Measurements from ENCODE around the gene CDRT4.

CDRT4 gene

DNA sequence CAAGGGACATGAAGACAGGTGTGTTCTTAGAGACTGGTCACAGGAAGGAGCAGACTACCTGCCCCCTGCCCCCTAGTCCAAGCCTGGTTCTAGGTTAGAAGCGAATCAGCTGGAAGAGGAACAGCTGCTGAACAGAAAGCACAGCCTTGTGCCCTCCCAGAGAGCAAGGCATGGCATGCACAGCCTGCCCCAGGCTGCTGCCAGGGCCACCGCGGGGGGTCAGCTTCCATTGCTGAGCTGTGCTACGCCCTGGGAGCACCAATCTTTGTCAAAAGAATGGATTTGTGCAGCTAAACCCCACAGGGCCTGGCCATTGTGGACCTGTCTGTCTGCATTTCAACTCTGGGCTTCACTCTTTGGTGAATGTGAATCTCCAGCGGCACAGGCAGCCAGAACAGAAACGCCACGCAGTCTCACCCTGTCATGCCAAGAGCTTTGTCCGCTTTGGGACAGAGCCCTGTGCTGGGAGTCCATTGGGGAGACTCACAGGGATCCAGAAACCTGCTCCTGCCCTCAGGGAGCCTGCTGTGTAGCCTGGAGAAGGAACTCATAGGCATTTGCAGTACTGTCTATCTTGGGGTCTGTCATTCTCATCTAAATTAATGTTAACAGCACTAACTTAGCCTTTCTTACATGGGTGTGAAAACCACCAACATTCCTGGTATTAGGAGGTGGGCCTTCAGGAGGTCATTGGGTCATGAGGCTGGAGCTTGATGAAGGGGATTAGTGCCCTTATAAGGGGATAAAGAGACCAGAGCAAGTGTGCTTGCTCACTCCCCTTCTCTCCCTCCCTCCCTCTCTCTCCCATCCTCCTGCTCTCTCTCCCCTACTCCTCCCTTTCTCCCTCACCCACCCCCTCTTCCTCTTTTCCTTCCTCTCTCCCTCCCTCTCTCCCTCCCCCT lies 25.6 kb upstream of the CDRT4 start:
- no peak for DNase-seq (ENCODE audit: low read depth)

- DNase-seq (ENCODE audit: low read depth): no peak
These were observed 24.8 kb upstream of the CDRT4 start for GRCh38 chr17:15492186-15492585.

DNA sequence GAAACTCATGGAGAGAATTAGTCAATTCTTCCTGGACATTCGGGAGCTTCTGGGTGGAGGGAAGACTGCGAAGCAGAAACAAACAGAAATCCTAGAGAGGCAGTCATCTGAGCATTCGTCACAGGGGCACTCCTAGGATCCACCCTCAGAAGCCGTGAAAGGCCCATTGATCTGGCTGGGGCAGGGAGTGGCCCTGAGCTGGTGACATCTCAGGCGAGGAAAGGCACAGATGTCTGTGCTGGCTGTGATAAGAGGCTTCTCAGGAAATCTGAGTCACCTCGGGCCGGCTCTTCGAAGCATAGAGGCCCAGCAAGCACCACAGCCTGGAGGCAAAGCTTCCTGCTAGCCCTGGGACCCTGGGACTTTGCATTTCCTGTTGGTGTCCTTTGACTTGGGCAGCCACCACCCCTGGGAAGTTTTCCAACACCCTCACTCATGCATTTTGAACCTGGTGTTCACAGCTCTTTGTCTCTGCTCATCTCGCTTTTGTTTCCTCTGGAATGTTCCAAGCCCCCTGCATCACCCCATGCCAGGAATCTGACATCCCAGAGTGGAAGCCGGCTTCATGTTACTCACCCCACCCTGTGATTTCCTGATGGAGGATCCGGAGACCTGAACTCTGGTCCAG lies 23.3 kb upstream of the CDRT4 start:
- DNase-seq (ENCODE audit: low read depth): no peak

DNA sequence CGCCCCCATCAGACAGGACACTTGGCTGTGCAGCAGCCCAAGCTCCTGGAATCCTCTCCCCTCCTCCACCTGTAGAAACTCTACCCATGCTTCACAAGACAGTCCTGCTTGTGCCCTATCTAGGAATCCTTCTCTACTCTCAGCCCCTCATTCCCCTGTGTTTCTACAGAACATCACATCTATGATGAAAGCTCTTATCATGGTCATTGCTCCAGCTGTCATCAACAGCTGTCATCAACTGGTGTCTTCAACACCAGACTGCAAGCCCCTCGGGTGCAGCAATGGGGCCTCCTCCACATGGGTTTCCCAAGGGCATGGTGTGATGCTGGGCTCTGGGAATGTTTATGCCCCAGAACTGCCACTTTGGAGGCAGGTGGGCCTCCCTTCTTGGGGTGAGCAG lies 21.1 kb upstream of the CDRT4 start:
- no peak for DNase-seq (ENCODE audit: low read depth)

DNA sequence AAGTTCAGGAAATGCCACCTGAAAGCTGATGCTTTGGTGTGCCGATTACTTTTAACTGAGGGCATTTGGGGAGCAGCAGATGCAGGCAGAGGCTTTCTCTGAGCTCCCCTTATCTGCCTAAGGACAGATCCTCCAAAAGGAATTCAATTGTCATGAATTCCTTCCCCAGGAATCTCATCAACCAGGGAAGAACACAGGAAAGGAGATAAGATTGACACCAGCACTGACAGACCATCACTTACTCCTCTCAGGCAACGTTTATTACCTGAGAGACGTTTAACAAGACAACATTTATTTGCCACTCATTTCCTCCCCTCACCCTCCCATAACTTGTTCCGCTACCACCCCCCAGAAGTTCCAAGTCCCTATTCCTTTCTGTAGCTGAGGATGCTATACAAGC lies 17.6 kb upstream of the CDRT4 start:
- no peak for DNase-seq (ENCODE audit: low read depth)

DNA sequence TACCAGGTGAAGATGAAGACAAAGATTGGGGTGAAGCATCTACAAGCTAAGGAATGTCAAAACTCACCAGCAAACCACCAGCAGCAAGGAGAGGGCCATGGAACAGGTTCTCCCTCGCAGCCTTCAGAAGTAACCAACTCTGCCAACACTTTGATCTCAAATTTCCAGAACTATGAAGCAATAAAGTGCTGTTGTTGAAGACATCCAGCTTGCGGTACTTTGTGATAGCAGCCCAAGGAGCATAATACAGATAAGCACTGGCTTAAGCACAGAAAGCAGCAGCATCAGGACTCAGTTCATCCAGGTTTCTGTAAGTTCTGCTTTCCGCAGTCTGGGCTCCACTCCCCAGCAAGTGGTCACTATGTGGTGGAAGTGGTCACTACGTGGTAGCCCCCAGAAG lies 16.0 kb upstream of the CDRT4 start:
- no peak for DNase-seq (ENCODE audit: low read depth)

- no peak for DNase-seq (ENCODE audit: low read depth)
These were observed 15.1 kb upstream of the CDRT4 start for GRCh38 chr17:15482476-15482875.

DNA sequence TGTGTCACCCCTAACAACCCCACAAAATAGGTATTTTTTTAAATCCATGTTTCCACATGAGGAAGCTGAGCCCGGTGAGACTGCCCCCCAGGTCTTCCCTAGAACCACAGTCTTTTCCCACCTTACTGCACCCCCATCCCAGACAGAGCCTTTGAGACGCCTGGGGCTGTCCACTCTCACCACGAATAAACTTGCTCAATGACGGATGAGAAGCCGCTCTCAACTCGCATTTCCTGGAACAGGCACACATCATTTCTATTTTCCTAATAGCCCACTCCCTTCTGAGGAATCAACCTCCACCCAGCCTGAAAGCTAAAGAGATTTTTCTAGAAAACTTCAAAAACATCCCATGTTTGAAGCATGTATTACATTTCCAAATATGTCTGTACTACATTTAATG lies 14.1 kb upstream of the CDRT4 start:
- no peak for DNase-seq (ENCODE audit: low read depth)

- DNase-seq (ENCODE audit: low read depth): no peak
These were observed 12.8 kb upstream of the CDRT4 start for GRCh38 chr17:15480204-15480603.

DNA sequence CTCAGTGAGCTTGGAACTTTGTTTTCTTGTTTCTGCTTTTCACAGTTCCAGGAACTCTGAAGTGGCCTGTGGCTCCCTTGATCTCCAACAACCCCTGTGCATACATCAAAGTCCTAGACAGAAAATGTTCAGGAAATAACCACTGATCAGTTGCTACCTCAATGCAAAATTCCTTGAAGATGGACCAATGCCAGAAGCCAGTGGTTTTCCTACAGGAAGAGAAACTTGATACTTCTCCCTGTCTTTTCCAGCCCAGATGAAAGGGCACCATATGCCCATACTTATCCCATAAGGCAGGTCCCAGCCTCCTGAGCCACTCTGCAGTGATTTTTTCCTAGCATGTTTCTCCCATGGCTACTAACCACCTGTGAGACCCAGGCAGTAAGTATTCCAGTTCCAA lies 12.3 kb upstream of the CDRT4 start:
- no peak for DNase-seq (ENCODE audit: low read depth)

GRCh38 chr17:15478845-15479244 lies 11.4 kb upstream of the CDRT4 start:
- no peak for DNase-seq (ENCODE audit: low read depth)

DNA sequence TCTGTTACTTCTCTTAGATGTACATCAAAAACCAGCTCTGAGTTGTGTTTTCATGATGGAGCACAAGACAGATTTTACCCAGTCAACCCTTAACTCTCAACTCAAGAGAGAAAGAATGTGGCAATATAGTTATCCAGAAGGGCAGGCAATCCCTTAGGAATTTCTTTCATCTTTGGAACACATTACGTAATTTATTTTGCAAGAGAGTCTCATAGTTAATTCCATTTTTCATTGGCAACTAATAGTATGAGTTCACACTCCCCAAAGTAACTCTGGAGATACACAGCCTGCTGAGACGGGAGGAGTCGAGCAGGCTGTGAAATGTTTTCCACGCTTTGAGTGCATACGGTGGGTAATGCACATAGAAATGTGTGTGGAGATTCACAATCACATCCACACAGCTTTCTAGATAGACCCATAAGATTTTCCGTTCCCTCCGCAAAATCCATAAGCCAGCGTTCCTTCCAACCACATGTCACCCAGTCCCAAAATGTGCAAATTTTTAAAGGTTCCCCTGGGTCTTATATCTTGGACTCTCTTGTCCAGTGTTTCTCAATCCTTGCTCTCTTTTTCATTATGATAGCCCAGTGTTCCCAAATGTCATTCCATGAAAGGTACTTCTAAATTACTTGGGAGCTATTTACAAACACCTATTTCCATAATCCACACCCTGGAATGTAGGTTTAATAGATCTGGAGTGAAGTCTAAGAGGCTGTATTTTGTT lies 8.4 kb upstream of the CDRT4 start:
- no peak for DNase-seq (ENCODE audit: low read depth)

DNA sequence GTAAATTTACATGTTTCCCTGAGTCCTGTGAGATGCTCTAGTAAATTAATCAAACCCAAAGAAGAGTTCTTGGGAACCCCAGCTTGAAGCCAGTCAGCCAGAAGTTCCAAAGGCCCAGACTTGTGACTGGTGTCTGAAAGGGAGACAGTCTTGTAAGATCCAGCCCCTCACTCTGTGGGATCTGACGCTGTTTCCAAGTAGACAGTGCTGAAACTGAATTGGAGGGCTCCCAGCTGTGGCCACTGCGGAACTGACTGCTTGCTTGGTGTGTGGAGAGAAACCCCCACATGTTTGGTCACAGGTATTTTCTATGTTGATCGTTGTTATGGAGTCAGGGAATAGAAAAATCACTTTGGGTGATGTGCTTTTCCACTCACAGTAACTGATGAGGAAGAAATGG lies 5.5 kb upstream of the CDRT4 start:
- DNase-seq (ENCODE audit: low read depth): no peak

- DNase-seq (ENCODE audit: low read depth): no peak
These were observed 3.1 kb upstream of the CDRT4 start for GRCh38 chr17:15470536-15470935.

GRCh38 chr17:15469260-15469659 lies 1.8 kb upstream of the CDRT4 start:
- DNase-seq (ENCODE audit: low read depth): no peak

- no peak for DNase-seq (ENCODE audit: low read depth)
These were observed 705 bp upstream of the CDRT4 start for GRCh38 chr17:15468126-15468525.

DNA sequence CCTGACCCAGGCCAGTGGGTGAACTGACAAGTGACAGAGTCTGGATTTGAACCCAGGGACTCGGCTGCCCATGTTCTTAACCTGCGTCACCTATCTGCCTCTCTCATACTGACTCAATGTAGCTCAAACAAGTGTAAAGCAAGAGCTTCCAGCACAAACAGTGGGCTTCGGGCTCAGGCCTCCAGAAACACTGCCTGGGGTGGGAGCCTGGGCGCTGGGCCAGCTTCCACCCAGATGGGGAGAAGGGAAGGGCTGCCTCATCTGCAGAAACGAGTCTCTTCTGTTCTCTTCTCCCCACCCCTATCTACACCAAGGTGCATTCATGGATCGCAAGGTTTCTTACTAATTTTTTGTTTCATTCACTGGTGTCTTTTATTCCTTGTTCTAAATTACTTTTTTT lies 1.3 kb downstream of the CDRT4 start:
- DNase-seq (ENCODE audit: low read depth): no peak

GRCh38 chr17:15465045-15465701 lies 2.2 kb downstream of the CDRT4 start:
- DNase-seq (ENCODE audit: low read depth): no peak

GRCh38 chr17:15464231-15464985 lies 3.0 kb downstream of the CDRT4 start:
- no peak for DNase-seq (ENCODE audit: low read depth)

- DNase-seq (ENCODE audit: low read depth): no peak
These were observed 4.2 kb downstream of the CDRT4 start for GRCh38 chr17:15462976-15463772.

DNA sequence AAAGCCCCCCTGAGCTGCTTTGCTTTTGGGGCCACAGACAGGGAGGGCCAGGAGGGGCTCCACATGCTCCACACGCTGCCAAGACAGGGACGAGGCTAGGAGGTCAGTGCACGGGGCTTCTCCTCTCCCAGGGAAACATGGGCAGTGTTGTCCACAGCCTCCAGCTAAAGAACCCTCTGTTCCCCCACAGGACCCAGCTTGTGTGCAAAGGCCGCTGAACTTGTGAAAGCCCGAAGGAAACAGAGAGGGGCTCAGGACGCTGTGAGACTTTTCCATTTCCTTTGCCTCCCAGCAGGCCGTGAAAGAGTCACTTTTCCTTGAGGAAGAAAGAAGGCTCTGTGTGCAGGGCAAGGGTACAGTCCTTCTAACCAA lies 9.7 kb downstream of the CDRT4 start:
- DNase-seq (ENCODE audit: low read depth): no peak

Data from stimulated activated CD8-positive, alpha-beta memory T cell treated with anti-CD3 and anti-CD28 coated beads, Interleukin-15, amount 100 ng/mL, for 1 hour (primary cell).